H1 (cell line): ENCODE results near the gene IPO9. TPM values are rescaled to one million over a fixed set of nuclear protein-coding genes. Genes with fewer than 3 reads are reported as not detected.

ENCODE experiments used
- GTF2F1 ChIP-seq: IDR thresholded peaks from 2 replicates; pipeline ENCODE4 v1.6.1; 2012; ENCODE audit warnings: low read depth, low read length, improper control_type of control experiment, borderline replicate concordance
- polyA plus RNA-seq, 7 experiments: library from polyadenylated mRNA; depleted of rRNA in 3 of 7; stranded (reverse) in 5 of 7; unstranded in 2 of 7; fragments of >200 nt in 5 of 7; fragments of 200-250 nt in 2 of 7; gene quantifications; 1 replicate in 5 of 7; 2 replicates in 1 of 7; 4 replicates in 1 of 7; pipeline versions ENCODE4 v1.2.1 to v1.2.3, GENCODE V29; 2011 to 2013; ENCODE audit warnings: missing spikeins in 2 of 7, mixed read lengths in 2 of 7
- total RNA-seq: library from RNA; stranded (reverse); fragmentation: NEBNext Ultra II Directional; extraction: Animal tissue kit (Norgen Biotek cat#: 25700); gene quantifications from 2 replicates; pipeline ENCODE4 v1.2.1, GENCODE V29; 2021
- TF ChIP-seq, protein P1 (sequence below), 3 experiments: IDR thresholded peaks; 1 replicate in 2 of 3; 2 replicates in 1 of 3; pipeline versions ENCODE4 v1.5.1 to v1.6.1; 2011; ENCODE audit warnings: low read length in 3 of 3, mild to moderate bottlenecking in 3 of 3, inconsistent platforms in 2 of 3, low read depth in 1 of 3, moderate library complexity in 1 of 3; ENCODE audit not compliant: insufficient read depth in 1 of 3; ENCODE audit errors: control extremely low read depth in 1 of 3

IPO9 gene
- total and polyA plus RNA-seq, 2 of the 8 experiments (the other 6 are each of a cell fraction or from before 2014, with no cell fraction given) = 61.0 to 122 TPM

GRCh38 chr1:201850053-201850397, 21.1 kb downstream of the IPO9 start (continued):
- TF ChIP-seq GTF2F1 = no peak
- TF ChIP-seq, protein P1, sequence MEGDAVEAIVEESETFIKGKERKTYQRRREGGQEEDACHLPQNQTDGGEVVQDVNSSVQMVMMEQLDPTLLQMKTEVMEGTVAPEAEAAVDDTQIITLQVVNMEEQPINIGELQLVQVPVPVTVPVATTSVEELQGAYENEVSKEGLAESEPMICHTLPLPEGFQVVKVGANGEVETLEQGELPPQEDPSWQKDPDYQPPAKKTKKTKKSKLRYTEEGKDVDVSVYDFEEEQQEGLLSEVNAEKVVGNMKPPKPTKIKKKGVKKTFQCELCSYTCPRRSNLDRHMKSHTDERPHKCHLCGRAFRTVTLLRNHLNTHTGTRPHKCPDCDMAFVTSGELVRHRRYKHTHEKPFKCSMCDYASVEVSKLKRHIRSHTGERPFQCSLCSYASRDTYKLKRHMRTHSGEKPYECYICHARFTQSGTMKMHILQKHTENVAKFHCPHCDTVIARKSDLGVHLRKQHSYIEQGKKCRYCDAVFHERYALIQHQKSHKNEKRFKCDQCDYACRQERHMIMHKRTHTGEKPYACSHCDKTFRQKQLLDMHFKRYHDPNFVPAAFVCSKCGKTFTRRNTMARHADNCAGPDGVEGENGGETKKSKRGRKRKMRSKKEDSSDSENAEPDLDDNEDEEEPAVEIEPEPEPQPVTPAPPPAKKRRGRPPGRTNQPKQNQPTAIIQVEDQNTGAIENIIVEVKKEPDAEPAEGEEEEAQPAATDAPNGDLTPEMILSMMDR (IDR thresholded peaks at IDR 0.05; ENCODE audit: control extremely low read depth in 1 of 3, insufficient read depth in 1 of 3, low read depth in 1 of 3, low read length in 3 of 3) = no peak
